HG02798 (cell line): ENCODE results near the gene ANXA9.

ENCODE experiments used
- ATAC-seq: cut with Tn5 transposase; IDR thresholded peaks from one replicate; pipeline ENCODE4 v1.9.1; 2021; ENCODE audit warnings: mild to moderate bottlenecking; ENCODE audit not compliant: unreplicated experiment, poor library complexity

The ANXA9 gene

GRCh38 chr1:151037032-151037431 lies 54.9 kb downstream of the ANXA9 start:
- no peak for ATAC-seq

DNA sequence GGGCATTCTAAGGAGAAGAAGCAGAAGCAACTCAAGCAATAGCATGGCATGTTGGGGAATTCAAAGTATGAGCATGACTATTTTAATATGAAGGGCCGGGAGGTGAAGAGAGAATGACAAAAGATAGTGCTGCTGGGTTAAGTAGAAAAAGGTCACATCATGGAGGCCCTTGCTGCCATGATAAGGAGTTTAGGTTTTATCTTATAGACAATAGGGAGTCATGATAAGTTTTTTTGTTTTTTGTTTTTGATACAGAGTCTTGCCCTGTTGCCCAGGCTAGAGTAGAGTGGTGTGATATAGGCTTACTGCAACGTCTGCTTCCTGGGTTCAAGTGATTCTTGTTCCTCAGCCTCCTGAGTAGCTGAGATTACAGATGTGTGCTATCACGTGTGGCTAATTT lies 57.4 kb downstream of the ANXA9 start:
- no peak for ATAC-seq

DNA sequence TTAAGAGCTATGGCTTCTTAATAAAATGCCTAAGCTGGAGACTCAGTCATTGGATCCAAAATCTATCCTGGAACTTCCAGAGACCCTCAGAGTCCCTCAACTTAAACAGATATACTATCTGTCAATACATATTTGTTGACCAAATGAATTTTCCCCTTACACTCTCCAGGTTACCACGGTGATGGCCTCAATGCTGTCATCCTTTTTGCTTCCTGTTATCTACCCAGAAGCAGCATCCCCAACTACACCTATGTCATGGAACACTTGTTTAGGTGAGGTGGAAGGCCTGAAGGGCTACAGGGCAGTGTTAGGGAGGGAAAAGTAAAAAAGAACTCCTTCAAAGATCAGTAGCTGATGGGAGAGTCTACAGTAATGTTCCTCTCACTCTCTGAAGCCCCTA lies 61.1 kb downstream of the ANXA9 start:
- ATAC-seq = no peak
